T follicular helper cell (primary cell): ENCODE results near the gene LYZL4.

ENCODE experiments used
- DNase-seq: peaks from one replicate; pipeline ENCODE4 v3.0.0-alpha.2; 2020; ENCODE audit warnings: low read depth
- total RNA-seq, 2 experiments: gene quantifications; one replicate each; lab custom pipeline; 2026; lab: John Stamatoyannopoulos, UW

The LYZL4 gene, protein sequence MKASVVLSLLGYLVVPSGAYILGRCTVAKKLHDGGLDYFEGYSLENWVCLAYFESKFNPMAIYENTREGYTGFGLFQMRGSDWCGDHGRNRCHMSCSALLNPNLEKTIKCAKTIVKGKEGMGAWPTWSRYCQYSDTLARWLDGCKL
- 0 reads per million in 2 experiments for total RNA-seq

DNA sequence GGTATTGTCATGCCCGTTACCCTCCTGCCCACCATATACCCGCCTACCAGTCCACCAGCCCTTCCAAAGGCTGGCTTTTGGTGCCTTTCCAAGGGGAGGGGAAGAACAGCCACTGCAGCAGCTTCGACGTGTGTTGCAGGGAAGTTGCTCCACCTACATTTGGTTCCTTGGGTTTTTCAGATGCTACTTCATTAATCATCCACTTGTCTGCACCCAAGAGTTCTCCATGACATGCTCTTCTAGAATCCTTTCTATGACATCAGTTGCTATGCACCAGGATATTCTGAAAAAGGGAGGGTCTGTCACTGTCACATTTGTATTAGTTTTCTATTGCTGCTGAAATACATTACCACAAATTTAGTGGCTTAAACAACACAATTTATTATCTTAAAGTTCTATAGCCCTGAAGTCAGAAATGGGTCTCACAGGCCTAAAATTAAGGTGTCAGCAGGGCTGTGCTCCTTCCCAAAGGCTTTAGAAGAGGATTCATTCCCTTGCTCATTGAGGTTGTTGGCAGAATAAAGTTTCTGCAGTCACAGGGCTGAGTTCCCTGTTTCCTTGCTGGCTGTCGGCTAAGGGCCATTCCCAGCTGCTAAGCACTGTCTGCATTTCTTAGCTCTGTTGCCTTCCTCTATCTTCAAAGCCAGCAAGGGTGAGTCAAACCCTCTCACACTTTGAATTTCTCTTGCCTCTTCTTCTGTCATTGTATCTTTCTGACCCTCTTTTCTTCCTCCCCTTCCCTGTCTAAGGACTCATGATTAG is at the start of gene LYZL4:
LYZL4 (minus strand) TSS at position 241 of the 762 bp plus-strand sequence. CDS start 3,359 bp downstream, outside the sequence.
- no peak for DNase-seq

- no peak for DNase-seq
Measured at GRCh38 chr3:42459151-42459550, 48.7 kb upstream of the LYZL4 start.

DNA sequence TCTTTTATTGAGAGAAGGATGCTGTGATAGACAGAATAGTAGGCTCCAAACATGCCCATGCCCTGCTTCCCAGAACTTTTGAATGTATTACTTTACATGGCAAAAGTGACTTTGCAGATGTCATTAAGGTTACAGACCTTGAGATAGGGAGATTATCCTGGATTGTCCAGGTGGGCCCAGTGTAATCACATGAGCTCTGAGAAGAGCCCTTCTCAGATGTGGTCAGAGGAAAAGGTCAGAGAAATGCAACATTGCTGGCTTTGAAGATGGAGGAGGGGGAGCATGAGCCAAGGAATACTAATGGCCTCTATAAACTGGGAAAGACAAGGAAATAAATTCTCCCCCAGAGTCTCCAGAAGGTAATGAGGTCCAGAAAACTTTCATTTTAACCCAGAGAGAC is 45.8 kb upstream of the LYZL4 start:
- no peak for DNase-seq

DNA sequence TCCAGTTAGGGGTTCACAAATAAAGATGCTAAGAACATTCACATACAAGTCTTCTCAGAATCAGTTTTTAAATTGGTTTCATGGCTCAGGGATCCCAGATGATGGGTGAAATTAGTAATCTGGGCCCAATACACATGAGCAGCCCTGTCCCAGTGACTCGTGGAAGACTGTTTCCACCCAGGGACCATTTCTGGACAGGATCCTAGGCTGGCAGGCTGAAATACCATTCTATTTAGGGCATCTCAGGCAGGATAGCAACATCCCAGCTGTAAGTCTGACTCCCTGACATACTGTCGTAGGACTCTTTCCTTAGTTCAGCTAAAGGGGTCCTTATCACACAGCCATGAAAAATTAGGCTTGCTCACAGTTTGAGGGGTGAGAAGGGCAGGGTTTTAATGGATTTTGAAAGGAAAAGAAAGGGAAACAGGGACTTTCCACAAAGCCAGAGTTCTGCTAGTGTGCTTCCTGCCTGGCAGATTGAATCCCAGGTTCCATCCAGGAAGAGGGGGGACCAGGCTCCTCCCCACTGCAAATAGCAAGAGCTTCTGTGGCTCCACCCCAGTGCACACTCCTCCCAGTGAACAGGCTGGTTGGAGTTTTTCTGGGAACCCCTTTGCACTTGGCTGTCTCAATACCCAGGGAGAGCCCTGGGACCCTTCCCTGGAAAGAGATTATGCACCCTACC is 41.3 kb upstream of the LYZL4 start:
- no peak for DNase-seq

GRCh38 chr3:42451116-42451515 is 40.7 kb upstream of the LYZL4 start:
- no peak for DNase-seq

DNA sequence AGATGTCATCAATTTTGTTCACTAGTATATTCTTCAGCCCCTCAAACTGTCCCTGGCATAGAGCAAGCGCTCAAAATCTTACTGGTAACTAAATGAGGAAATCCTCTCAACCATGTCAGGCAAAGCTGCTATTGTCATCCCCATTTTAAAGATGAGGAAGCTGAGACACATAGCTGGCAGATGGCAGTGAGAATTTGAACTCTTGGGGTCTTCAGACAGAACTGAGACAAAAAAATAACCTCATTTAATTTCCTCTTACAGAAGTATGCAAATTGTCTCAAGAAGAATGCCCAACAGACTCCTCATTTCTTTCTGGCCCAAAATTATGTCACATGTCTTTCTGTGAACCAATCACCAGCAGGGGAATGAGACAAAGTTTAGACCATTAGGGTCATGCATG is 40.2 kb upstream of the LYZL4 start:
- DNase-seq = no peak

GRCh38 chr3:42447481-42447880 is 37.1 kb upstream of the LYZL4 start:
- no peak for DNase-seq

- no peak for DNase-seq
Measured at GRCh38 chr3:42446111-42447050, 36.0 kb upstream of the LYZL4 start.

GRCh38 chr3:42443819-42444436 is 33.5 kb upstream of the LYZL4 start:
- DNase-seq = peak; percentile 64

DNA sequence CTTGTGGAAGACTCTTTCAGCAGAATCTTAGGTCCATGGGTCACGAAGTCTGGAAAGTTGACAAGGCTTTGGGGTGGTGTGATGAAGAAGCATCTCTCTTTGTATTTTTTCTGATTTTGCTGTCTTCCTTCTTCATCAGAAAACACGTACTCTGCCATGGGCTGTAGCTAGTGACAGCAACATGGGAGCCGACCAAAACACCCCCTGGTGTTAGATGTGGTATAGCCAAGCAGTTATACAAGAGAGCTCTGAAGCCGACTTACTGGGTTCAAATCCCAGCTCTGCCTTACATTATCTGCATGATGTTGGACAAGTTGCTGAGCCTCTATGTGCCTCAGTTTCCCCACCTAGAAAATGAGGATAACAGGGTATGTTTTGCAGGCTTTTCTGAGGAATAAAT is 32.9 kb upstream of the LYZL4 start:
- no peak for DNase-seq

- no peak for DNase-seq
Measured at GRCh38 chr3:42442640-42443039, 32.2 kb upstream of the LYZL4 start.

- no peak for DNase-seq
Measured at GRCh38 chr3:42441791-42442190, 31.4 kb upstream of the LYZL4 start.

DNA sequence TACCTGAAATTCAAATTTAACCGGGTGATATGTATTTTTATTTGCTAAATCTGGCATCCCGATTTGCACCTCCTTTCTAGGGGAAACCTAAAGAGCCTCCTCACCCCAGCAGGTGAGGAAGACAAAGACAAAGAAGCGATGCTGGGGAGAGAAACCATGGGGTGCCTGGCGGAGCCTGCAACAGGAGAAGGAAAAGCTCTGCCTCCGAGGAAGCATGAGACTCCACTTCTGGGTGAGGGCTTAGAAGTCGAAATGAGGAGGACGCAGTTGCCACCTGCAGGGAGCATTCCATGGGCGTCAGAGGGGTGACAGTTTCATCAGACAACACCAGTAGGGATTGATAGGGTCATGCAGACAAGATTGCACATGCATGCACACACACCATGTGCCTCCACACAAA is 30.5 kb upstream of the LYZL4 start:
- DNase-seq = no peak

DNA sequence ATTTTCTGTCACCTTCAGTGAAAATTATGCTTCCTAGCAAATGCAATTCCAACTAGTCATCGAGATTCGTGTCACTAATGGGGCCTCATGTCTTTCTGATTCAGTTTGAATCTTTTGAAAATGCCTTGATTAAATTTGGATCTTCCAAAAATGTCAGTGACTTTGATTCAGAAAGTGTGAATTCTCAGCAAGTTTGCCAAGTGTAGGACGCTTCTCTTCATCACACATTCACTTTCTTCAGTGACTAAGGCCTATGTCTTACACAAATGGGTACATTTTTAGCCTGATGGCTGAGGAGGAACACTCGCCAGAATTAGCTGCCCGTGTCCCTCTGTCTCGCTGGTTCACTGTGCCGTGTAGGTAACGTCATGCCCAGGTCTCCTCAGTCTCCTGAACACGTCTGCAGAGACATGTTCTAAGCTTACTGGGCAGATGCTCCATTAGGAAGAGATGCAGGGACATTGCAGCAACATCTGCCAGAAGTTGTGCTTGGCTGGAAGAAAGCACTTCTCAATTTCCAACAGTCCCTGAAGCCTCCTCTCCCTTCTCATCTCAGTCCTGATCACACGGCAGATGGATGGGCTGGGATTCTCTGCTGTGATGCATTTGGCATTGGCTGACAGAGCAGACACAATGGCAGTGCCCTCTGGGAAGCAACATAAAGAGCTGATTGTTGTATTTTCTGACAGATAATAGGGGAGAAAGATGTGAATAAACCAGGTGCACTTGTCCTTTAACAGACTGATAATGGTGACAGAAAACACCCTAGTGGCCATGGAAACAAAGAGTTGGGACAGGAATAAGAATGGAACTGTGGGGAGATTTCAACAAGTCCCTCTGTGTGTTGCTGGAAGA is 29.1 kb upstream of the LYZL4 start:
- no peak for DNase-seq

DNA sequence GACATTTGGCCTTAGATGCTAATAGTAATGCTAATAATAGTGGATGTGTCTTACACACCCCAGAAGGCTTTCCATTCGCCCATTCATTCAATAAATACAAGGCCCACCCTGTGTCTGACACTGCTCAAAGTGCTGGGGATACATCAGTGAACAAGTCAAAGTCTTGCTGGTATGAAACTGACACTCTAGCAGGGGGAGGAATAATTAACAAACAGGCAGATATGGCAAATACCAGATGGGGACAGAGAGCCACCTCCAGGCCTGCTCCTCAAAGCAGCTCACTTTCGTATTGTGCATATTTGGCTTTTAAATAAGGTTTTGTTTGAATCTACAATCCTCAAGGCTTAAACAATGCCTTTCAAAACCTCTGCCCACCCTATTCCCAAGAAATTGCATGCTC is 28.3 kb upstream of the LYZL4 start:
- no peak for DNase-seq

DNA sequence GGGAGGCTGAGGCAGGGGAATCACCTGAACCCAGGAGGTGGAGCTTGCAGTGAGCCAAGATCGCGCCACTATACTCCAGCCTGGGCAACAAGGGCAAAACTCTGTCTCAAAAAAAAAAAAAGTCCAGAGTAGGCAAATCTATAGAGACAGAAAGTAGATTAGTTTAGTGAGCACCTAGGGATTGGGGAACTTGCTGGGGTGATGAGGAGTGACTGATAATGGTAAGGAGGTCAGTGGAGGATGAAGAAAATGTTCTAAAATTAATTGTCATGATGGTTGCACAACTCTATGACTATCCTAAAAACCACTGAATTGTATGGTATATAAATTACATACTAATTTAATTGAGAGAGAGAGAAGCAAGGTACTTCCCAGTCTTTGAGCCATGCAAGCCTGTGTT is 27.8 kb upstream of the LYZL4 start:
- DNase-seq = no peak

- DNase-seq = no peak
Measured at GRCh38 chr3:42434777-42435380, 24.5 kb upstream of the LYZL4 start.

GRCh38 chr3:42432485-42432884 is 22.1 kb upstream of the LYZL4 start:
- DNase-seq = no peak

- no peak for DNase-seq
Measured at GRCh38 chr3:42430781-42431532, 20.5 kb upstream of the LYZL4 start.
